ENCODE measurements around the gene HECTD3.

HECTD3 gene

DNA sequence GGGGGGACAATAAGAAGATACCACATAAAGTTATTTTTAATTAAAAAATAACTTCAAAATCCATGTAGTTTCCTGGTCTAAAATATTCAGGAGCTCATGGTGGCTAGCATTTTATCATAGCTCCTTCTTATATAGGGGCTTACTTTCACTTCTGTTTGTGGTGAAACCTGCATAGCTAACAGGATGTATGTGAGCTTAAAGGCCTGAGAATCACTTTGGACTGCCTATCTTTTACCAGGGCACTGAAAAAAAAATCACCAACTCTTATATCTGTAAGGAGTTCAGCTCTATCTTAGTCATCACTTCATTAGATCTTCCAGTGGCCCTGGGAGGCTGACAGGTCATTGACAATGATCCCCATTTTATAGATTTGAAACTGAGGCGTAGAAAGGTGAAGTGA, 22.2 kb upstream of the HECTD3 start:
- no peaks in the 10 kb centered on the region for H3F3A ChIP-seq (ENCODE audit: insufficient read depth)
- H2AFZ ChIP-seq (ENCODE audit: low read depth, low read length, severe bottlenecking) = no peak overlapping the region
- no peaks in the 10 kb centered on the region for H4K20me1 ChIP-seq (ENCODE audit: low read depth, low read length)
- TF ChIP-seq, protein P1, sequence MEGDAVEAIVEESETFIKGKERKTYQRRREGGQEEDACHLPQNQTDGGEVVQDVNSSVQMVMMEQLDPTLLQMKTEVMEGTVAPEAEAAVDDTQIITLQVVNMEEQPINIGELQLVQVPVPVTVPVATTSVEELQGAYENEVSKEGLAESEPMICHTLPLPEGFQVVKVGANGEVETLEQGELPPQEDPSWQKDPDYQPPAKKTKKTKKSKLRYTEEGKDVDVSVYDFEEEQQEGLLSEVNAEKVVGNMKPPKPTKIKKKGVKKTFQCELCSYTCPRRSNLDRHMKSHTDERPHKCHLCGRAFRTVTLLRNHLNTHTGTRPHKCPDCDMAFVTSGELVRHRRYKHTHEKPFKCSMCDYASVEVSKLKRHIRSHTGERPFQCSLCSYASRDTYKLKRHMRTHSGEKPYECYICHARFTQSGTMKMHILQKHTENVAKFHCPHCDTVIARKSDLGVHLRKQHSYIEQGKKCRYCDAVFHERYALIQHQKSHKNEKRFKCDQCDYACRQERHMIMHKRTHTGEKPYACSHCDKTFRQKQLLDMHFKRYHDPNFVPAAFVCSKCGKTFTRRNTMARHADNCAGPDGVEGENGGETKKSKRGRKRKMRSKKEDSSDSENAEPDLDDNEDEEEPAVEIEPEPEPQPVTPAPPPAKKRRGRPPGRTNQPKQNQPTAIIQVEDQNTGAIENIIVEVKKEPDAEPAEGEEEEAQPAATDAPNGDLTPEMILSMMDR (IDR thresholded peaks at IDR 0.05; ENCODE audit: insufficient read depth, low read length, poor library complexity, severe bottlenecking) = no peak
- no peak for TF ChIP-seq EZH2phosphoT487 (conservative IDR thresholded peaks at IDR 0.05; ENCODE audit: low read length)
- H3K27me3 ChIP-seq (ENCODE audit: low read length) = no peaks in the 10 kb centered on the region
- no peak overlapping the region for H3K4me3 ChIP-seq (ENCODE audit: insufficient read depth, low read length, poor library complexity, severe bottlenecking)
- no peaks in the 10 kb centered on the region for H3K36me3 ChIP-seq (ENCODE audit: low read length)
- H3K79me2 ChIP-seq (ENCODE audit: insufficient read depth, low read length) = no peaks in the 10 kb centered on the region
- no peaks in the 10 kb centered on the region for H3K9me3 ChIP-seq (ENCODE audit: insufficient read depth, low read length)
- no peak overlapping the region; the same call in 1 of the 2 replicates for H3K27ac ChIP-seq (ENCODE audit: low read depth, low read length)
- no peak overlapping the region for H3K4me2 ChIP-seq (ENCODE audit: low read depth, low read length, poor library complexity, severe bottlenecking)
- no peak overlapping the region for H3K9ac ChIP-seq (ENCODE audit: low read length)
- no peaks in the 10 kb centered on the region for H3K9me2 ChIP-seq (replicated peaks; ENCODE audit: insufficient read depth, low read length)

DNA sequence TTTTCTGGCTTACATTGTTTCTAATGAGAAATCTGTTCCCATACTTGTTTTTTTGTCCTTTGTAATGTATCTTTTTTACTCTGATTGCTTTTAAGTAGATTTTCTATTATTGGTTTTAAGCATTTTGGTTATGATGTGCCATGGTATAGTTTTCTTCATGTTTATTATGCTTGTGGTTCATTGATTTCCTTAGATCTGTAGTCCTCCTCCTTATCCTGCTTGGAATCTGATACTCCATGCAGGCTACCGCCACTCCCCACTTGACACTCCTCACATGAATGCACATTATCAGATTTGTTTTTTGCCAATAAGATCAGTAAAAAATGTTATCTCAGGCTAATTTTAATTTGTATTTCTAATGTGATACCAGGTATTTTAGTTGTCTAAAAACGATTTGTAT, 21.7 kb upstream of the HECTD3 start:
- Histone ChIP-seq H3K27ac (ENCODE audit: low read depth, low read length) (no peak overlapping the region), H3K4me2 (ENCODE audit: low read depth, low read length, poor library complexity, severe bottlenecking) (no peak overlapping the region), H3K9me2 (replicated peaks; ENCODE audit: insufficient read depth, low read length) (no peaks in the 10 kb centered on the region), H3F3A (ENCODE audit: insufficient read depth) (no peaks in the 10 kb centered on the region), H3K27me3 (ENCODE audit: low read length) (no peaks in the 10 kb centered on the region), H3K4me3 (ENCODE audit: insufficient read depth, low read length, poor library complexity, severe bottlenecking) (no peak overlapping the region), H3K79me2 (ENCODE audit: insufficient read depth, low read length) (no peaks in the 10 kb centered on the region), H2AFZ (ENCODE audit: low read depth, low read length, severe bottlenecking) (no peak overlapping the region), H3K36me3 (ENCODE audit: low read length) (no peaks in the 10 kb centered on the region), H3K9me3 (ENCODE audit: insufficient read depth, low read length) (no peaks in the 10 kb centered on the region), H4K20me1 (ENCODE audit: low read depth, low read length) (no peaks in the 10 kb centered on the region), H3K9ac (ENCODE audit: low read length) (no peak overlapping the region)
- no peak for TF ChIP-seq EZH2phosphoT487 (conservative IDR thresholded peaks at IDR 0.05; ENCODE audit: low read length)
- TF ChIP-seq, protein P1 (IDR thresholded peaks at IDR 0.05; ENCODE audit: insufficient read depth, low read length, poor library complexity, severe bottlenecking) = no peak

DNA sequence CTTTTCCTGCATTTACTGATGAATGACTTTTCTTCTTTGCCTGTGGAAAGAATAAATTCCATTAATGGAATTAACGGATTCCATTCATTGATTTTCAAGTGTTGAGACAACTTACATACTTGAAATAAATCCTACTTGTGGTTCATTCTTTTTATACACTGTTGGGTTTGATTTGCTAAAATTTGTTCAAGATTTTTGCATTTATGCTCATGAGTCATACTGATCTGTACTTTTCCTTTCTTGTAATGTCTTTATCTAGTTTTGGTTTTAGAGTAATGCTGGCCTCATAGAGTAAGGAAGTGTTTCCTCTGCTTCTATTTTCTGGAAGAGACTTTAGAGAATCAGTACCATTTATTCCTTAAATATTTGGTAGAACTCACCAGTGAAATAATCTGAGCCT, 15.3 kb upstream of the HECTD3 start:
- no peaks in the 10 kb centered on the region for H3F3A ChIP-seq (ENCODE audit: insufficient read depth)
- no peak overlapping the region for H3K4me2 ChIP-seq (ENCODE audit: low read depth, low read length, poor library complexity, severe bottlenecking)
- H3K36me3 ChIP-seq (ENCODE audit: low read length) = no peaks in the 10 kb centered on the region
- H3K27me3 ChIP-seq (ENCODE audit: low read length) = no peaks in the 10 kb centered on the region
- H3K79me2 ChIP-seq (ENCODE audit: insufficient read depth, low read length) = no peaks in the 10 kb centered on the region
- no peak overlapping the region for H3K27ac ChIP-seq (ENCODE audit: low read depth, low read length)
- TF ChIP-seq EZH2phosphoT487 (conservative IDR thresholded peaks at IDR 0.05; ENCODE audit: low read length) = no peak
- TF ChIP-seq, protein P1 (IDR thresholded peaks at IDR 0.05; ENCODE audit: insufficient read depth, low read length, poor library complexity, severe bottlenecking) = no peak
- H4K20me1 ChIP-seq (ENCODE audit: low read depth, low read length) = no peaks in the 10 kb centered on the region
- no peak overlapping the region for H2AFZ ChIP-seq (ENCODE audit: low read depth, low read length, severe bottlenecking)
- H3K9me3 ChIP-seq (ENCODE audit: insufficient read depth, low read length) = no peaks in the 10 kb centered on the region
- no peaks in the 10 kb centered on the region for H3K9me2 ChIP-seq (replicated peaks; ENCODE audit: insufficient read depth, low read length)
- H3K4me3 ChIP-seq (ENCODE audit: insufficient read depth, low read length, poor library complexity, severe bottlenecking) = no peak overlapping the region
- no peak overlapping the region for H3K9ac ChIP-seq (ENCODE audit: low read length)

Measured in SU-DHL-6 (cell line).